CD4-positive, alpha-beta T cell (primary cell): ENCODE data around the gene OR10H5. TPM values are rescaled to one million over a fixed set of nuclear protein-coding genes. Genes with fewer than 3 reads are reported as not detected.

Experiments
- ATAC-seq: fragments of 200-7000 bp; cut with Tn5 transposase; one replicate; pipeline ENCODE4 v1.10.0; 2022; ENCODE audit warnings: mild to moderate bottlenecking; ENCODE audit not compliant: poor library complexity
- CTCF ChIA-PET: fragments of 350-600 bp; sonication (Branson Sonifier 250); formaldehyde crosslinking; loops from one replicate; lab custom pipeline; 2021; ENCODE audit warnings: antibody characterized with exemption, inconsistent platforms; lab: Charles Lee
- POLR2A ChIA-PET: fragments of 350-600 bp; sonication (Branson Sonifier 250); formaldehyde crosslinking; loops from one replicate; lab custom pipeline; 2021; ENCODE audit warnings: antibody characterized with exemption, inconsistent platforms; lab: Charles Lee
- DNase-seq, 14 experiments: peaks; one replicate each; pipeline ENCODE4 v3.0.0-alpha.2; 2013 to 2020; ENCODE audit warnings: mixed read lengths in 2 of 14
- H3K27ac ChIP-seq, 2 donors: one replicate each; pipeline versions ENCODE4 v1.5.1 to v1.7.0; 2013; ENCODE audit warnings: low read length in 2 of 2, low read depth in 1 of 2, mild to moderate bottlenecking in 1 of 2
- H3K27me3 ChIP-seq, 2 experiments: 1 replicate in 1 of 2; 2 replicates in 1 of 2; pipeline versions ENCODE4 v1.6.1 to v1.7.0; 2013; ENCODE audit warnings: low read length in 2 of 2, control low read depth in 1 of 2, mild to moderate bottlenecking in 1 of 2, moderate library complexity in 1 of 2; ENCODE audit not compliant: insufficient read depth in 2 of 2, control insufficient read depth in 1 of 2
- H3K36me3 ChIP-seq: one replicate; pipeline ENCODE4 v1.6.1; 2013; ENCODE audit warnings: low read length, control low read depth; ENCODE audit not compliant: insufficient read depth
- H3K4me1 ChIP-seq: one replicate; pipeline ENCODE4 v1.6.1; 2013; ENCODE audit warnings: low read length, control low read depth; ENCODE audit not compliant: insufficient read depth
- H3K4me3 ChIP-seq: one replicate; pipeline ENCODE4 v1.5.1; 2013; ENCODE audit warnings: mild to moderate bottlenecking, low read length, moderate library complexity
- H3K9me3 ChIP-seq, 2 experiments: 1 replicate in 1 of 2; 2 replicates in 1 of 2; pipeline versions ENCODE4 v1.6.1 to v1.7.0; 2013; ENCODE audit warnings: low read length in 2 of 2, mild to moderate bottlenecking in 2 of 2, control low read depth in 1 of 2, moderate library complexity in 1 of 2; ENCODE audit not compliant: control insufficient read depth in 1 of 2, insufficient read depth in 1 of 2
- H3K27ac Mint-ChIP-seq: one replicate; pipeline ENCODE4 v1.8.0; 2020; ENCODE audit warnings: mixed read lengths
- H3K27me3 Mint-ChIP-seq: one replicate; pipeline ENCODE4 v1.8.0; 2021; ENCODE audit warnings: mixed read lengths
- H3K36me3 Mint-ChIP-seq: one replicate; pipeline ENCODE4 v1.8.0; 2021; ENCODE audit warnings: low read depth, mixed read lengths
- H3K4me1 Mint-ChIP-seq: one replicate; pipeline ENCODE4 v1.8.0; 2021; ENCODE audit warnings: low read depth, mixed read lengths
- H3K4me3 Mint-ChIP-seq: one replicate; pipeline ENCODE4 v1.8.0; 2020; ENCODE audit warnings: mild to moderate bottlenecking, mixed read lengths
- H3K9me3 Mint-ChIP-seq: one replicate; pipeline ENCODE4 v1.8.0; 2020; ENCODE audit warnings: mixed read lengths
- CTCF ChIP-seq: fragments of 200-600 bp; IDR thresholded peaks from one replicate; pipeline ENCODE4 v1.8.0; 2022; ENCODE audit warnings: antibody characterized with exemption, mild to moderate bottlenecking
- intact Hi-C, 2 experiments: fragments of 100-400 bp; cut with DNase I in 1 of 2; cut with micrococcal nuclease in 1 of 2; formaldehyde crosslinking; loops; one replicate each; pipeline versions ENCODE4 v1.15.1 to v1.9.0; 2023 to 2025; cut with DNase I, micrococcal nuclease
- total RNA-seq, 174 experiments: library from RNA in 2 of 174; stranded (reverse) in 2 of 174; gene quantifications; one replicate each; pipeline ENCODE4 v1.2.3 and lab custom pipeline; 2021 to 2026

Gene OR10H5
- total RNA-seq, 2 experiments from 2014 or later: not detected

GRCh38 chr19:15846923-15847322 is 59.5 kb downstream of the OR10H5 start:
- intact Hi-C loops: no loop called here
- ChIA-PET CTCF (no interaction called here), POLR2A (interaction anchor here (2.2 kb wide), 1 partner anchor 10 kb away, joined by 9 read pairs; no protein-coding TSS in a partner anchor)
- H3K9me3 ChIP-seq: no peaks in the 10 kb centered on the region
- no peak for TF ChIP-seq CTCF
- Mint-ChIP-seq H3K27ac (peak overlapping the region; percentile 4), H3K9me3 (no peaks in the 10 kb centered on the region), H3K36me3 (no peaks in the 10 kb centered on the region), H3K27me3 (no peaks in the 10 kb centered on the region), H3K4me1 (peaks cover 39% of the 10 kb centered on the region), H3K4me3 (no peak overlapping the region)
- no peaks in the 10 kb centered on the region for H3K27me3 ChIP-seq
- DNase-seq (no peak), ATAC-seq (no peak)
- peaks cover 29% of the 10 kb centered on the region for H3K4me1 ChIP-seq
- no peaks in the 10 kb centered on the region for H3K36me3 ChIP-seq
- no peak overlapping the region for H3K27ac ChIP-seq
- no peak overlapping the region for H3K4me3 ChIP-seq

- Mint-ChIP-seq H3K27ac (no peak overlapping the region), H3K36me3 (no peaks in the 10 kb centered on the region), H3K9me3 (no peaks in the 10 kb centered on the region), H3K4me3 (no peak overlapping the region), H3K27me3 (no peaks in the 10 kb centered on the region), H3K4me1 (peaks cover 10% of the 10 kb centered on the region)
- Histone ChIP-seq H3K27ac (no peak overlapping the region), H3K4me3 (no peak overlapping the region), H3K36me3 (no peaks in the 10 kb centered on the region), H3K27me3 (no peaks in the 10 kb centered on the region), H3K9me3 (no peaks in the 10 kb centered on the region), H3K4me1 (peaks cover 10% of the 10 kb centered on the region)
- ATAC-seq (no peak), DNase-seq (no peak)
- ChIA-PET POLR2A (no interaction called here), CTCF (no interaction called here)
- no peak for TF ChIP-seq CTCF
- intact Hi-C loops: no loop called here
Measured at GRCh38 chr19:15850385-15850784, 62.9 kb downstream of the OR10H5 start.

Other genes starting within 250 kb of the OR10H5 start
- gene CYP4F8, start 172.4 kb upstream of the OR10H5 start, total RNA-seq: not detected
- not detected for gene CYP4F3, start 146.8 kb upstream of the OR10H5 start, total RNA-seq
- 1 to 10 TPM in 1 of 2 experiments, under 1 TPM in 1; 0.75 to 1.0 TPM for gene CYP4F12, start 114.6 kb upstream of the OR10H5 start, total RNA-seq
- not detected for gene OR10H2, start 59.6 kb upstream of the OR10H5 start, total RNA-seq
- gene OR10H3, start 49.7 kb upstream of the OR10H5 start, total RNA-seq: not detected
- under 1 TPM in 1 of 2 experiments, not detected in 1; 0.08 TPM for gene OR10H1, start 28.0 kb downstream of the OR10H5 start, total RNA-seq
- not detected for gene CYP4F2, start 110.4 kb downstream of the OR10H5 start, total RNA-seq
- gene CYP4F11, start 146.9 kb downstream of the OR10H5 start, total RNA-seq: not detected
- gene OR10H4, start 161.3 kb downstream of the OR10H5 start, total RNA-seq: not detected